Keratinocyte (primary cell): ENCODE results near the gene KASH5. TPM values are rescaled to one million over a fixed set of nuclear protein-coding genes. Genes with fewer than 3 reads are reported as not detected.

Experiments used
- DNase-seq: peaks from one replicate; pipeline ENCODE4 v3.0.0-alpha.2; 2011; ENCODE audit warnings: low read depth, missing footprints, low spot score
- FAIRE-seq: peaks from 2 replicates; lab custom pipeline; 2011; peaks lifted over from hg19 to GRCh38; lab: Jason Lieb, UNC
- H2AFZ ChIP-seq: 2 replicates; pipeline ENCODE4 v1.6.0; 2012; ENCODE audit warnings: low read length, control low read depth, inconsistent platforms; ENCODE audit not compliant: control insufficient read depth
- H3K27ac ChIP-seq: 2 replicates; pipeline ENCODE4 v1.5.1; 2011; ENCODE audit warnings: low read length; ENCODE audit not compliant: control insufficient read depth, insufficient read depth
- H3K27me3 ChIP-seq: 3 replicates; pipeline ENCODE4 v1.6.0; 2011; ENCODE audit warnings: low read length; ENCODE audit not compliant: control insufficient read depth, insufficient read depth; ENCODE audit errors: extremely low read depth
- H3K36me3 ChIP-seq, 2 experiments: 2 replicates in 1 of 2; 3 replicates in 1 of 2; pipeline ENCODE4 v1.5.1; 2011; ENCODE audit warnings: low read length in 2 of 2, mild to moderate bottlenecking in 1 of 2; ENCODE audit not compliant: control insufficient read depth in 2 of 2, insufficient read depth in 2 of 2; ENCODE audit errors: extremely low read depth in 1 of 2
- H3K4me1 ChIP-seq: 3 replicates; pipeline ENCODE4 v1.5.1; 2011; ENCODE audit warnings: low read length; ENCODE audit not compliant: control insufficient read depth, insufficient read depth; ENCODE audit errors: extremely low read depth
- H3K4me2 ChIP-seq: 3 replicates; pipeline ENCODE4 v1.6.0; 2011; ENCODE audit warnings: low read depth, low read length; ENCODE audit not compliant: control insufficient read depth, insufficient read depth; ENCODE audit errors: extremely low read depth
- H3K4me3 ChIP-seq, 3 experiments: fragments of 200-600 bp in 1 of 3; sonication (generic) in 1 of 3; 2 replicates in 2 of 3; 3 replicates in 1 of 3; pipeline ENCODE4 v1.5.1; 2011 to 2016; ENCODE audit warnings: low read length in 3 of 3, mild to moderate bottlenecking in 3 of 3, control low read depth in 2 of 3, inconsistent platforms in 1 of 3, low read depth in 1 of 3, mixed read lengths in 1 of 3, mixed run types in 1 of 3, moderate library complexity in 1 of 3; ENCODE audit not compliant: control insufficient read depth in 2 of 3, insufficient read depth in 2 of 3; ENCODE audit errors: extremely low read depth in 1 of 3
- H3K79me2 ChIP-seq: 2 replicates; pipeline ENCODE4 v1.6.0; 2012; ENCODE audit warnings: low read length; ENCODE audit not compliant: control insufficient read depth, insufficient read depth
- H3K9ac ChIP-seq: 3 replicates; pipeline ENCODE4 v1.6.0; 2011; ENCODE audit warnings: low read length; ENCODE audit not compliant: control insufficient read depth, insufficient read depth; ENCODE audit errors: extremely low read depth
- H3K9me1 ChIP-seq: 3 replicates; pipeline ENCODE4 v1.6.0; 2011; ENCODE audit warnings: low read length; ENCODE audit not compliant: control insufficient read depth, insufficient read depth; ENCODE audit errors: extremely low read depth
- H3K9me3 ChIP-seq: 2 replicates; pipeline ENCODE4 v1.5.1; 2012; ENCODE audit warnings: low read depth, low read length; ENCODE audit not compliant: control insufficient read depth
- H4K20me1 ChIP-seq: 3 replicates; pipeline ENCODE4 v1.6.0; 2011; ENCODE audit warnings: low read length; ENCODE audit not compliant: control insufficient read depth, insufficient read depth; ENCODE audit errors: extremely low read depth
- EZH2 ChIP-seq: IDR thresholded peaks from one replicate; pipeline ENCODE4 v1.6.1; 2012; ENCODE audit warnings: inconsistent platforms, mild to moderate bottlenecking, low read length, moderate library complexity
- dilution Hi-C: fragments of 300-500 bp; cut with MboI; formaldehyde crosslinking; loops from one replicate; pipeline ENCODE4 v1.7.0; 2020; ENCODE audit warnings: low sequenced_read_pairs; ENCODE audit not compliant: extremely low pct_ligation_motif_present
- polyA plus RNA-seq, 5 experiments: library from polyadenylated mRNA; depleted of rRNA in 3 of 5; stranded (reverse) in 3 of 5; stranded (forward) in 1 of 5; unstranded in 1 of 5; fragments of >200 nt; gene quantifications; 1 replicate in 1 of 5; 2 replicates in 3 of 5; 3 replicates in 1 of 5; pipeline versions ENCODE4 v1.2.1 to v1.2.3, GENCODE V29; 2011 to 2012; ENCODE audit warnings: missing spikeins in 2 of 5, low read depth in 1 of 5, low replicate concordance in 1 of 5
- TF ChIP-seq, protein P1 (sequence below), 3 experiments: IDR thresholded peaks in 1 of 3; conservative IDR thresholded peaks in 1 of 3; optimal IDR thresholded peaks in 1 of 3; 2 replicates in 2 of 3; 3 replicates in 1 of 3; pipeline versions ENCODE3 to v1.5.1; 2011; ENCODE audit warnings: low read length in 3 of 3, mild to moderate bottlenecking in 3 of 3, moderate library complexity in 2 of 3, control low read depth in 1 of 3, inconsistent platforms in 1 of 3; ENCODE audit not compliant: insufficient read depth in 2 of 3; ENCODE audit errors: extremely low read depth in 1 of 3

Gene KASH5
- polyA plus RNA-seq, 1 donor (not counting 4 experiments of a cell fraction or from before 2014, with no cell fraction given) = not detected

DNA sequence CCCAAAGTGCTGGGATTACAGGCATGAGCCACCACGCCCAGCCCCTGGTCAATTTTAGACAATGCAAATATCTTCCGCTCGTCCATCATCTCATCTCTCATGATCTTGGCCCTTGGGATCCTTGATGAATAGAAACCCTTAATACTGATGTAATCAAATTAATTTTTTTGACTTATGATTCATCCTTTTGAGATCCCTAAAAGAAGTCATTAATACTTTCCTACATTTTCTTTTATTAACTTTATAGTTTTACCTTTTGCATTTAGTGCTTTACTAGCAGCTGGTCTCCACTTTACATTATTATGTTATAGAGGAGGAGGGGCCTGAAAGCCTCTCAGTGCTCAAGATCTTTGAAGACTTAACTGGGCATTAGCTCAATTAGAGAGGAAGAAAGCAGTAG is 7.7 kb upstream of the KASH5 start:
- H3K79me2 ChIP-seq = no peaks in the 10 kb centered on the region
- dilution Hi-C loops = no loop called here
- no peaks in the 10 kb centered on the region for H3K9me3 ChIP-seq
- no peak overlapping the region for H2AFZ ChIP-seq
- TF ChIP-seq EZH2 = no peak
- TF ChIP-seq, protein P1, sequence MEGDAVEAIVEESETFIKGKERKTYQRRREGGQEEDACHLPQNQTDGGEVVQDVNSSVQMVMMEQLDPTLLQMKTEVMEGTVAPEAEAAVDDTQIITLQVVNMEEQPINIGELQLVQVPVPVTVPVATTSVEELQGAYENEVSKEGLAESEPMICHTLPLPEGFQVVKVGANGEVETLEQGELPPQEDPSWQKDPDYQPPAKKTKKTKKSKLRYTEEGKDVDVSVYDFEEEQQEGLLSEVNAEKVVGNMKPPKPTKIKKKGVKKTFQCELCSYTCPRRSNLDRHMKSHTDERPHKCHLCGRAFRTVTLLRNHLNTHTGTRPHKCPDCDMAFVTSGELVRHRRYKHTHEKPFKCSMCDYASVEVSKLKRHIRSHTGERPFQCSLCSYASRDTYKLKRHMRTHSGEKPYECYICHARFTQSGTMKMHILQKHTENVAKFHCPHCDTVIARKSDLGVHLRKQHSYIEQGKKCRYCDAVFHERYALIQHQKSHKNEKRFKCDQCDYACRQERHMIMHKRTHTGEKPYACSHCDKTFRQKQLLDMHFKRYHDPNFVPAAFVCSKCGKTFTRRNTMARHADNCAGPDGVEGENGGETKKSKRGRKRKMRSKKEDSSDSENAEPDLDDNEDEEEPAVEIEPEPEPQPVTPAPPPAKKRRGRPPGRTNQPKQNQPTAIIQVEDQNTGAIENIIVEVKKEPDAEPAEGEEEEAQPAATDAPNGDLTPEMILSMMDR (optimal IDR thresholded peaks at IDR 0.05 in 1 of 3, IDR thresholded peaks at IDR 0.05 in 1 of 3, conservative IDR thresholded peaks at IDR 0.05 in 1 of 3; ENCODE audit: extremely low read depth in 1 of 3, insufficient read depth in 2 of 3, low read length in 3 of 3) = no peak
- H3K4me2 ChIP-seq = no peak overlapping the region
- FAIRE-seq (no peak), DNase-seq (no peak)
- H3K27me3 ChIP-seq = no peaks in the 10 kb centered on the region
- no peak overlapping the region for H3K27ac ChIP-seq
- no peaks in the 10 kb centered on the region for H3K9me1 ChIP-seq
- H3K4me1 ChIP-seq = no peaks in the 10 kb centered on the region
- H3K4me3 ChIP-seq = no peak overlapping the region
- H4K20me1 ChIP-seq = no peaks in the 10 kb centered on the region
- no peaks in the 10 kb centered on the region for H3K36me3 ChIP-seq
- H3K9ac ChIP-seq = no peak overlapping the region

DNA sequence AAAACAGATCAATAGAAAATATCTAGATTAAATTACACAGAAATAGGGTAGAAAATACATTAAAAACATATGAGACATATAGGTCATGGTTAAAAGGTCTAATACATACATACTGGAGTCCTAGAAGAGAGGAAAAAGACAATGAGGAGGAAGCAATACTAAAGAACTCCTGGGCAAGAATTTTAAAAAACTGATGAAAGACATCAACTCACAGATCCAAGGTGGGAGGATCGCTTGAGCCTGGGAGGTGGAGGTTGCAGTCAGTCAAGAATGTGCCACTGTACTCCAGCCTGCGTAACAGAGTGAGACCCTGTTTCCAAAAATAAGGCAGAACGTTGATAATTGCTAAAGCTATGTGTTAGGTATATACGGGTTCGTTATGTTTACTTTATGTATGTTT is 5.4 kb upstream of the KASH5 start:
- dilution Hi-C loops = no loop called here

More for the DNA sequence above, 5.4 kb upstream of the KASH5 start:
- no peak overlapping the region for H3K27ac ChIP-seq
- DNase-seq (no peak), FAIRE-seq (no peak)
- no peak overlapping the region for H3K4me2 ChIP-seq
- H3K79me2 ChIP-seq = no peaks in the 10 kb centered on the region
- no peaks in the 10 kb centered on the region for H3K27me3 ChIP-seq
- no peaks in the 10 kb centered on the region for H3K9me1 ChIP-seq
- H4K20me1 ChIP-seq = no peaks in the 10 kb centered on the region
- H3K36me3 ChIP-seq = no peaks in the 10 kb centered on the region
- no peak for TF ChIP-seq EZH2
- TF ChIP-seq, protein P1 (optimal IDR thresholded peaks at IDR 0.05 in 1 of 3, IDR thresholded peaks at IDR 0.05 in 1 of 3, conservative IDR thresholded peaks at IDR 0.05 in 1 of 3; ENCODE audit: extremely low read depth in 1 of 3, insufficient read depth in 2 of 3, low read length in 3 of 3) = no peak
- H3K9ac ChIP-seq = no peak overlapping the region
- H3K9me3 ChIP-seq = no peaks in the 10 kb centered on the region
- no peak overlapping the region for H2AFZ ChIP-seq
- H3K4me3 ChIP-seq = no peak overlapping the region
- H3K4me1 ChIP-seq = no peaks in the 10 kb centered on the region
